Measurements from ENCODE around the gene PTPRN2.

The PTPRN2 gene

DNA sequence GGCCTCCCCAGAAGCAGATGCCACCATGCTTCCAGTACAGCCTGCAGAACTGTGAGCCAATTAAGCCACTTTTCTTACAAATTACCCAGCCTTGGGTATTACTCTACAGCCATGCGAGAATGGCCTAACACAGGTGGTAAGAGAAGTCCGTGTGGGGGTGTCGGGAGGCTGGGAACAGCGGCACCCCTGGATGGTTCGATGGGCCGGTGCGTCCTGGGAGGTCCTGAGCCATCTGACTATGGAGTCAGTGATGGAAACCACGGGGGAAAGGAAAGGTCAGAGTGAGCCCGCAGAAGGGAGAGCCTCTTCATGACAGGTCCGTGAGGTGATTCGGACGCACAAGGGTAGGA is 2.5 kb upstream of the PTPRN2 start:
- no peak overlapping the region for H3K4me3 ChIP-seq (ENCODE audit: low read depth, low read length)
- TF ChIP-seq, protein P1, sequence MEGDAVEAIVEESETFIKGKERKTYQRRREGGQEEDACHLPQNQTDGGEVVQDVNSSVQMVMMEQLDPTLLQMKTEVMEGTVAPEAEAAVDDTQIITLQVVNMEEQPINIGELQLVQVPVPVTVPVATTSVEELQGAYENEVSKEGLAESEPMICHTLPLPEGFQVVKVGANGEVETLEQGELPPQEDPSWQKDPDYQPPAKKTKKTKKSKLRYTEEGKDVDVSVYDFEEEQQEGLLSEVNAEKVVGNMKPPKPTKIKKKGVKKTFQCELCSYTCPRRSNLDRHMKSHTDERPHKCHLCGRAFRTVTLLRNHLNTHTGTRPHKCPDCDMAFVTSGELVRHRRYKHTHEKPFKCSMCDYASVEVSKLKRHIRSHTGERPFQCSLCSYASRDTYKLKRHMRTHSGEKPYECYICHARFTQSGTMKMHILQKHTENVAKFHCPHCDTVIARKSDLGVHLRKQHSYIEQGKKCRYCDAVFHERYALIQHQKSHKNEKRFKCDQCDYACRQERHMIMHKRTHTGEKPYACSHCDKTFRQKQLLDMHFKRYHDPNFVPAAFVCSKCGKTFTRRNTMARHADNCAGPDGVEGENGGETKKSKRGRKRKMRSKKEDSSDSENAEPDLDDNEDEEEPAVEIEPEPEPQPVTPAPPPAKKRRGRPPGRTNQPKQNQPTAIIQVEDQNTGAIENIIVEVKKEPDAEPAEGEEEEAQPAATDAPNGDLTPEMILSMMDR (IDR thresholded peaks at IDR 0.05; ENCODE audit: borderline replicate concordance, insufficient read depth, low read depth, low read length) = no peak

DNA sequence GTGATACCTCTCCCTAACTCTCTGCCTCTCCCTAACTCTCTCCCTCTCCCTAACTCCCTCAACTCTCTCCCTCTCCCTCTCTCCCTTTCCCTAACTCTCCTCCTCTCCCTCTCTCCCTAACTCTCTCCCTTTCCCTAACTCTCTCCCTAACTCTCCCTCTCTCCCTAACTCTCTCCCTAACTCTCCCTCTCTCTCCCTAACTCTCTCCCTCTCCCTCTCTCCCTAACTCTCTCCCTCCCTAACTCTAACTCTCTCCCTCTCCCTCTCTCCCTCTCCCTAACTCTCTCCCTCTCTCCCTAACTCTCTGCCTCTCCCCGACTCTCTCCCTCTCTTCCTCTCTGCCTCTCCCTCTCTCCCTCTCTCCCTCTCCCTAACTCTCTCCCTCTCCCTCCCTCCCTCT is 2.0 kb upstream of the PTPRN2 start:
- no peak overlapping the region for H3K4me3 ChIP-seq (ENCODE audit: low read depth, low read length)
- TF ChIP-seq, protein P1 (IDR thresholded peaks at IDR 0.05; ENCODE audit: borderline replicate concordance, insufficient read depth, low read depth, low read length) = no peak

DNA sequence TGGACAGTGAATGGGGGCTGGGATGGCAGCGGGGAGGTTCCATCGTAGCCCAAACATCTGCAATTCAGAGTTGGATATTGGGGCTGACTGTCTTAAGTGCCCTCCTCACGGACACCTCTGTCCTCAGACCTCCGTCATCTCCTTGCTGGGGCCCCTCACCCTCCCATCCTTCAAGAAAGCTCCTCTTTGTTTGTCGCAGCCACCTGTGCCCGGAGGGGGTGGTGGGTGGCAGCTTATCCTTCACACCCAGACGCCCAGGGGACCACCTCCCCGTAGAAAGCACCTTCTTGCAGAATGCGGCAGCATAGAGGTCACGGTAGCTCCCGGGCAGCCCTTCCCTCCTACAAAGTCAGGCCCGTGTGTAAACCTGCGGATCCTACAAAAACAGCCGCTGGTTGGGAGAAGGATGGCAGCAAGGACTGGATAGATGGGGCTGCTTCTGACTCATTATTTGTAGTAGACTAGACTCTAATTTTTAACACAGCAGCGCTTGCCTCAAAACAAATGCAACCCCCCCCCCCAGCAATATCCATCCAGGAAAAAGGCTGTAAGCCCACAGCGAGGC is 1.3 kb upstream of the PTPRN2 start:
- no peak overlapping the region for H3K4me3 ChIP-seq (ENCODE audit: low read depth, low read length)
- TF ChIP-seq, protein P1 (IDR thresholded peaks at IDR 0.05; ENCODE audit: borderline replicate concordance, insufficient read depth, low read depth, low read length) = no peak

DNA sequence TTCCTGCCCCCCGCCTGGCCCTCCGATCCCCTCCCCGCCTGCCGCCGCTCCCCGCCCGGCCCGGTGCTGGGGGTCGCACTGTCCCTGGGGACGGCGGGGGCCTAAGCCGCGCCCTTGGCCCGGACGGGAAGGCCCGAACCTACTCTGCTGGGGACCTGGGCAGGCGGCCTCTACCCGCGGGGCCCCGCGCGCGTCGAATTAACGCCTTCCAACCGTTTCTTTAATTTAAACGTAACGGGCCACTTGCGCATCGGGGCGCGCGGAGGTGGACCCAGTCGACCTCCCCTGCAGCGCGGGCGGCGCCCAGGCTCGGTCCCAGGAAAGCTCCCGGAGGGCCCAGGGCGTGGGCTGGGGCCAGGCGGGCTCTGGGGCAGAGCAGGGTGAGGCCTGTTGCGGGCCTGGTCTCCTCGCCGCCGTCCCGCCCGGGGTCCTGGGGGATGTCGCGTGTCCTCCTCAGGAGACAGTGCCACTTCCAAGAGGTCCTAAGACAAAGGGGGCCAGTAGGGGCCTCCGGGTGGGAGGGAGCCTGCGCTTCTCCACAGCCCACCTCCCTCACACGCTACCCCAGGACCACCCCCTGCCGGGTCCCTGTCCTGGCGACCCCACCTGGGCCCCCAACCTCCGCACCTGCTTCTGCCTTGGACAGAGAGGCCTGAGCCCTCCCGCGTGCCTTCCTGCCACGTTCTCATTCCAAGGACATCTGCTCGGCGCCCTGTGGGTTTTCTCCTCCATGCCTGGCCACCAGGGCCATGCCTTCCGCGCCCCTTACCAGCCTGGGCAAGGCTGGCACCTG is 658 bp upstream of the PTPRN2 start:
- TF ChIP-seq, protein P1 (IDR thresholded peaks at IDR 0.05; ENCODE audit: borderline replicate concordance, insufficient read depth, low read depth, low read length) = no peak
- no peak overlapping the region for H3K4me3 ChIP-seq (ENCODE audit: low read depth, low read length)

DNA sequence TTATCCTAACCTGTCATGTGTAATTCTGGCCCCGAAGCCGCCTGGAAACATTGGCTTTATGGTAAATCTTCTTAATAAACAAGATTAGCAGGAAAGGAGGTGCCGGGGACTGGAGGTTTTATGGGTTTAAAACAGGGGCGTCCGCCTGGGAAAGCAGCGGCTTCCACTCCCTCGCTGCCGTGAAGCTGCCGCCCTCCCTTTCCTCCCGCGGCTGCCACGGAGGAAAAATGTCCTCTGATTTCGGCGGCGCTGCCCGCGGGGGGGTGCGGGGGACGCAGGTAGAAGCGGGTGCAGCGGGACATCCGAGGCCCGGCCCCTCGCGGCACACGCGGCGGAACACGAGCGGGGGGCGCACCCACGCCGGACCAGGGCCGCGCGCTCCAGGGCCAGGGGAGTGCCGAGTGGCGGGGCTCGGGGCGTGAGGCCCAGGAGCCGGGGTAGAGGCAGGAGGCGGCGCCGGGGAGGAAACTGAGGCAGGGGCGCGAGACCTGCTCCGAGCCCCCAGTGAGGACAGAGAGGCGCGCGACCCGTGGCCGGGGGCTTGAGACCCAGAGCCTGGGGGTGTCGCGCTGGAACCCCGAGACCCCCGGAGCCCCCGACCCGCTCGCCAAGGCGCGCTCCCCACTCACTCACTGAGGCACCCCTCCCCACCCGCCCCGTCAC is 993 bp downstream of the PTPRN2 start:
- TF ChIP-seq, protein P1 (IDR thresholded peaks at IDR 0.05; ENCODE audit: borderline replicate concordance, insufficient read depth, low read depth, low read length) = no peak
- H3K4me3 ChIP-seq (ENCODE audit: low read depth, low read length) = no peak overlapping the region

DNA sequence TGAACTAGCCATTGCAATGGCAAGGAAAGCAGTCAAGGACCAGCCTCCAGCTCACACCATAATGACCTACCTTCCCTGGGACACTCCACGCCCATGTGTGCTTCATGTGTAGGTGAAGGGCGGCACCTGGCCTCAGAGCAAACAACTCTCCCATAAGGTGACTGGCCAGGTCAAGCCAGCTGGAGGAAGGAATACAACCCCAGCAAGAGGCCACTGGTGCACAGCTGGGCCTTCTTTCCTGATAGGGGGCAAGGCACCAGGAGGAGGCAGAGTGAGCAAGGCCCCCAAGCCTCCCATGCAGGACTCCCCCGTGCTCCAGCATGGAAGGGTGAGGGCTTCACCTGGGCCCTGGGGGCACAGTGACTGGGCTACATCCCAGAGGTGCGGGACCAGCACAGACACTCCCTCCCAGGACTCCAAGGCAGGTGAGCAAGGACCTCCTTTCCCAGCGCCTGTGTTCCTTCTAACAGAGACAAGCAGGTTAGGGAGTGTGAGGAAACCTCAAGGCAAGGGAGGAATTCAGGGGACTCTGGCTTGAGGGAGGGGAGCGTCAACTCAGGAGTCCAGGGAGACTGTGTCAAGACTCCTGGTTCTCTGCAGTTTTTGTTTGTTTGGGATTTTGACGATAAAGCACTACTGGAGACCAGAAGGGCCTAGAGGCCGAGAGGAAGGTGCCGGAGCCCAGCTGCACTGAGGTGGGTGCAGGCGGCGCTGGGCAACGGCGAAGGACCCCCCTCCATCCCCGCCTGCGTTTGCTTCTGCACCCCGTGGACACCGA is 1.7 kb downstream of the PTPRN2 start:
- H3K4me3 ChIP-seq (ENCODE audit: low read depth, low read length) = no peak overlapping the region
- TF ChIP-seq, protein P1 (IDR thresholded peaks at IDR 0.05; ENCODE audit: borderline replicate concordance, insufficient read depth, low read depth, low read length) = no peak
